Measurements from ENCODE around the gene THSD4.

THSD4 gene

DNA sequence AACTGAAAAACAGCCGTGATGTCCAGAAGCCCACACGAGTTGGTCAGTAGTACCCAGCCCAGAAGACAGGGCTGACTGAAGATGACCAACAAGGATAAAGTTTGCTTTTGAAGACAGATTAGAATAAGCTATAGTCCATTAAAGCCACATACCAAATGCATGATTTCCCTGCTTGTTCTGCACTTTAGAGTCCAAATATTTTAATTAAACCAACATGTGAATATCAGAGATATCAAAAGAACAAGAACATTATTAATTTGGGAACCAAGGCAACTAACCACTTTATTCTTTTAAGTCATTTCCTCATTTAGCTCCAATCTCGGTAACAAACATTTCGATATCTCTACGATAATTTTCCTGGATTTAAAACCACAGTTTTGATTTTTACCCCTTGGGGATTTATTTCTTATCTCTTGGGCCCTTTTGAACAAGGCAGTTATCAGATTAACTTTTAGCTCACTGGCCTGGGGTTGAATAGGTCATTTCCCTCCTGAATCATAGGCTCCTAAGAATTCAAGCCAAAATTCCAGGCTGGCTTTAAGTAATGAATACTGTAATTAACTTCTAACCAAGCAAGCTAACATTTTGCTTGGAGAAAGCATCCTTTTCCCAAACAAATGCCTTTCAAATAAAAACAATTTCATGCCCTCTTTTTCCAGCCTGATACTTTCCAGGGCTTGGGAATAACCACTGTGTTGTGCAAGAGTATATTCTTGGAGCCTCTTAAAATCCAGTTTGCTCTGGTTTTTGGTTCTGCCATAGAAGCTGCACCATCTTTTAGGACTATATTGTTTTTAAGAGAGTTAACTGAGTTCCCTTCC is 592.2 kb downstream of the THSD4 start:
- ChIA-PET CTCF (interaction anchor here (1.5 kb wide), 1 partner anchor 11 kb away, joined by 3 read pairs; no protein-coding TSS in a partner anchor), POLR2A (no interaction called here)
- DNase-seq (ENCODE audit: extremely low spot score): no peak
- TF ChIP-seq, protein P1, sequence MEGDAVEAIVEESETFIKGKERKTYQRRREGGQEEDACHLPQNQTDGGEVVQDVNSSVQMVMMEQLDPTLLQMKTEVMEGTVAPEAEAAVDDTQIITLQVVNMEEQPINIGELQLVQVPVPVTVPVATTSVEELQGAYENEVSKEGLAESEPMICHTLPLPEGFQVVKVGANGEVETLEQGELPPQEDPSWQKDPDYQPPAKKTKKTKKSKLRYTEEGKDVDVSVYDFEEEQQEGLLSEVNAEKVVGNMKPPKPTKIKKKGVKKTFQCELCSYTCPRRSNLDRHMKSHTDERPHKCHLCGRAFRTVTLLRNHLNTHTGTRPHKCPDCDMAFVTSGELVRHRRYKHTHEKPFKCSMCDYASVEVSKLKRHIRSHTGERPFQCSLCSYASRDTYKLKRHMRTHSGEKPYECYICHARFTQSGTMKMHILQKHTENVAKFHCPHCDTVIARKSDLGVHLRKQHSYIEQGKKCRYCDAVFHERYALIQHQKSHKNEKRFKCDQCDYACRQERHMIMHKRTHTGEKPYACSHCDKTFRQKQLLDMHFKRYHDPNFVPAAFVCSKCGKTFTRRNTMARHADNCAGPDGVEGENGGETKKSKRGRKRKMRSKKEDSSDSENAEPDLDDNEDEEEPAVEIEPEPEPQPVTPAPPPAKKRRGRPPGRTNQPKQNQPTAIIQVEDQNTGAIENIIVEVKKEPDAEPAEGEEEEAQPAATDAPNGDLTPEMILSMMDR (IDR thresholded peaks at IDR 0.05; ENCODE audit: control extremely low read depth, extremely low read depth, low read depth, missing control alignments): no peak

DNA sequence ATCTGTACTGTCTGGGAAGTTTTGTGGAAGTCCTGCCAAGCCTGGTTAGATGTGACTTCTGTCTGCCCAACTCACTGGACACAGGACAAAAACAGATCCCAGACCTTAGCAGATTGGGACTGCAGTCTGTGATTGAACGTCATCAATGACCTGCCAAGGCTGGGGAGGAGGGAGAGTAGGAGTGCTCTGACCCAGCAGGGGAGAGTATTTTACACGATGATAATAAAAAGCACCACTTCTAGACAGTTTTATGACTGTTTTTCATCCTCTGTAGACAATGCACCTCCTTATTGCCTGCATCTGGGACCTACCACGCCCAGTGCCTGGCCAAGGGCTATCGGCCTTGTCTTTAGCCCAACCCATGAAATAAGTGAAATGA is 592.8 kb downstream of the THSD4 start:
- CTCF ChIA-PET: no interaction called here
- POLR2A ChIA-PET: no interaction called here

DNA sequence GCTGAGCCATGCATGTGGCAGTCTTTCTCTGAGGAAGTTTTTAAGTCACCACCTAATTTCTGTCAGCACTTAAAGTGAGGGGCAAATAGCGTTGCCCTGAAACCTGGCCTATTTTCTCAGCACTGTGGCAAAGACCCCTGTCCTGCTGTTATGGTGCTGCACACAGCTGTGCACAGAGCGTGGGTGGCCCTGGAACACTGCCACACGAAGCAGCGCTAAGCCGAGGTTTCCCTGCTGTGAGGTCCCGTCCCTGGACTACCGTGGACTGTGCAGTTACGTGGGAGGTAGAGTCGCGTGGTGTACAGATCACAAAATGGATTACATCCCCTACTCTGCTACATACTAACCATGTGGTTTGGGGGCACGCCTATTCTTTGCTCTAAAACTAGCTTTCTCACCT is 593.5 kb downstream of the THSD4 start:
- no peak for DNase-seq (ENCODE audit: extremely low spot score)
- POLR2A ChIA-PET: no interaction called here
- CTCF ChIA-PET: no interaction called here
- TF ChIP-seq, protein P1 (IDR thresholded peaks at IDR 0.05; ENCODE audit: control extremely low read depth, extremely low read depth, low read depth, missing control alignments): no peak

More for the DNA sequence above, 592.8 kb downstream of the THSD4 start:
- TF ChIP-seq, protein P1 (IDR thresholded peaks at IDR 0.05; ENCODE audit: control extremely low read depth, extremely low read depth, low read depth, missing control alignments): no peak
- DNase-seq (ENCODE audit: extremely low spot score): no peak

DNA sequence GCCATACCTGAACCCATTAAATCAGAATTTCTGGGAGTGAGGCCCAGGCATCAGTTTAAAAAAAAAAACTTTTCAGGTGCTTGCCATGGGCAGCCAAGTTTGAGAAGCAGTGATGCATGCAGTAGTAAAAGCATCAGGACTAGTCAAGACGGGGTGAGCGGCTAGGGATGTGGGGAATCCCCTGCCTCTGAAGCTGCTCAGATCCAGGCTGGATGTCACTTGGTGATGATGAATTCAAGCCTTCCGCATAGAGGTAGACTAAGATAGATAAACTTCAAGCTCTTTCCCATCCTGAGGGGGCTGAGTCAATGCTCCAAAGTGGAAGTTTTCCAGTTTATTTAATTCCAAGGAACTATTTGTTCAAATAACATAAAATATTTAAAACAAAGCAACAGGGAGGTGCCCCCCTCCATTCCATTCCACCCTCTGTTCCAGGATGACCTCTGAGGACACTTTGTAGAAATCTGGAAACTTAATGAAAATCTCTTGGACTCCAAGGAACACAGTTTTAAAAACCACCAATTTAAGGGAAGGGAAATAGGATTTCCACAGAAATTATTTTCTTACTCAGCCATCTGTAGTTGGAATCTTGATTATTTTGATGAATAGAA is 594.6 kb downstream of the THSD4 start:
- CTCF ChIA-PET: no interaction called here
- POLR2A ChIA-PET: no interaction called here
- DNase-seq (ENCODE audit: extremely low spot score): no peak
- TF ChIP-seq, protein P1 (IDR thresholded peaks at IDR 0.05; ENCODE audit: control extremely low read depth, extremely low read depth, low read depth, missing control alignments): no peak

DNA sequence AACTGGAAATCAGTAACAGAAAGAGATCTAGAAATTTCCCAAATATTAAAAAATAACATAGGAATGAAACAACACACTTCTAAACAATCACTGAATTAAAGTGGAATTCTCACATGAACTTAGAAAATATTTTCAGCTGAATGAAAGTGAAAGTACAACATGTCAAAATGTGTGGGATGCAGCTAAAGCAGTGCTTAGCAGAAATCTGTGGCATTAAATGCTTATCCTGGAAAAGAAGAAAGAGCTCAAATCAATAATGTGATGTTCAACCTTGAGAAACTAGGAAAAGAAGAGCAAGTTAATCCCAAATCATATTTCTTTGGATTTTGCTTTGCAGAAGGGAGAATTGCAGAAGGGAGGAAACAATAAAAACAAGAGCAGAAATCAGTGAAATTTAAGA is 596.9 kb downstream of the THSD4 start:
- CTCF ChIA-PET: no interaction called here
- no peak for DNase-seq (ENCODE audit: extremely low spot score)
- POLR2A ChIA-PET: no interaction called here
- TF ChIP-seq, protein P1 (IDR thresholded peaks at IDR 0.05; ENCODE audit: control extremely low read depth, extremely low read depth, low read depth, missing control alignments): no peak

DNA sequence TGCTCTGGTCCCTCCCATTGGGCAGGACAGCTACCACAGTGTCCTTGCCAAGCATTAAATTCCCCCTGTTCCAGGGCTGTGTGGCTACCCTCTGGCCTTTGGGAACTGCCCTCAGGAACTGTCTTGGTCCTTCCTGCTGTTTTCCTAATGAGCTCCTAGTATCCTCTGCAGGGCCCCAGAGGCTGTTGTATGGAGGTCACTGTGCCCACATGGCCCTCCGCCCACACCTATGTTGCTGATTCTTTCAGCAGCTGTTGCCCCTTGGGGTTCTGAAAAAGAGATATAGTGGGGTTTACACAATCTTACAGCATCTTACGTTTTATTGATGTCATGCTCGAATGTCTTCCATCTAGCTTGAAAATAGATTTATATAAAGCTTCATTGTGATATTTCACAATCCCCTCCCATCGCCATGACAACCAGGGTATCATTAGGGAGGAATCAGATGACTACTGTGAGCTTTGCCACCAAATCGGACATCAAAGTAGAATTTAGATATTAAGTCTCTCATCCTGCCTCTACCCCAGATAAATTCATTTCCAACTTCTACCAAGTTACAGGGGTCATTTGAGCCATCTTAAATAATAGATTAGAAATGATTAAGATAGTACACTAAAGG is 598.0 kb downstream of the THSD4 start:
- DNase-seq (ENCODE audit: extremely low spot score): no peak
- ChIA-PET POLR2A (no interaction called here), CTCF (interaction anchor here (1.4 to 1.5 kb wide), 2 partner anchors 16 to 18 kb away, joined by 4 read pairs; no protein-coding TSS in a partner anchor)
- TF ChIP-seq, protein P1 (IDR thresholded peaks at IDR 0.05; ENCODE audit: control extremely low read depth, extremely low read depth, low read depth, missing control alignments): no peak

Measured in GM10248 (cell line).